CD4-positive, CD25-positive, alpha-beta regulatory T cell (primary cell): ENCODE data around the gene TMEM74B. TPM values are rescaled to one million over a fixed set of nuclear protein-coding genes. Genes with fewer than 3 reads are reported as not detected.
A peak's percentile ranks its signal among the peaks of the same experiment; 100 is the strongest.

Experiments
- ATAC-seq, 2 donors: fragments of 150-1000 bp; cut with Tn5 transposase; one replicate each; pipeline ENCODE4 v1.10.0; 2021; ENCODE audit warnings: low read depth in 2 of 2, moderate number of reproducible peaks in 2 of 2, moderate library complexity in 1 of 2
- DNase-seq, 3 donors: peaks; one replicate each; pipeline versions ENCODE4 v3.0.0 to v3.0.0-alpha.2; 2012 to 2022; ENCODE audit warnings: mixed read lengths in 1 of 3
- H3K27ac ChIP-seq: one replicate; pipeline ENCODE4 v1.7.0; 2013; ENCODE audit warnings: mild to moderate bottlenecking, low read length; ENCODE audit not compliant: insufficient read depth, poor library complexity, severe bottlenecking
- H3K27me3 ChIP-seq: one replicate; pipeline ENCODE4 v1.7.0; 2013; ENCODE audit warnings: low read length; ENCODE audit not compliant: control insufficient read depth, insufficient read depth
- H3K36me3 ChIP-seq: one replicate; pipeline ENCODE4 v1.7.0; 2013; ENCODE audit warnings: mild to moderate bottlenecking, low read length, moderate library complexity; ENCODE audit not compliant: control insufficient read depth, insufficient read depth
- H3K4me1 ChIP-seq: 2 replicates; pipeline ENCODE4 v1.7.0; 2013; ENCODE audit warnings: mild to moderate bottlenecking, low read length; ENCODE audit not compliant: insufficient read depth, control insufficient read depth, poor library complexity, severe bottlenecking
- H3K4me3 ChIP-seq: one replicate; pipeline ENCODE4 v1.7.0; 2013; ENCODE audit warnings: low read depth, mild to moderate bottlenecking, low read length, moderate library complexity
- H3K9me3 ChIP-seq, 2 experiments: 1 replicate in 1 of 2; 2 replicates in 1 of 2; pipeline ENCODE4 v1.7.0; 2013; ENCODE audit warnings: low read length in 2 of 2, mild to moderate bottlenecking in 1 of 2, moderate library complexity in 1 of 2; ENCODE audit not compliant: control insufficient read depth in 2 of 2
- H3K27ac Mint-ChIP-seq, 3 donors: one replicate each; pipeline ENCODE4 v1.8.0; 2020 to 2022; ENCODE audit warnings: mild to moderate bottlenecking in 3 of 3, mixed read lengths in 3 of 3, moderate library complexity in 2 of 3
- H3K27me3 Mint-ChIP-seq: one replicate; pipeline ENCODE4 v1.8.0; 2022; ENCODE audit warnings: mild to moderate bottlenecking, mixed read lengths
- H3K36me3 Mint-ChIP-seq: one replicate; pipeline ENCODE4 v1.8.0; 2020; ENCODE audit warnings: mixed read lengths
- H3K4me1 Mint-ChIP-seq, 4 donors: one replicate each; pipeline ENCODE4 v1.8.0; 2020 to 2022; ENCODE audit warnings: mixed read lengths in 4 of 4, mild to moderate bottlenecking in 1 of 4
- H3K4me3 Mint-ChIP-seq, 4 donors: one replicate each; pipeline ENCODE4 v1.8.0; 2020 to 2022; ENCODE audit warnings: mild to moderate bottlenecking in 4 of 4, mixed read lengths in 4 of 4, moderate library complexity in 3 of 4
- H3K9me3 Mint-ChIP-seq, 7 donors: one replicate each; pipeline ENCODE4 v1.8.0; 2020 to 2022; ENCODE audit warnings: mixed read lengths in 7 of 7, mild to moderate bottlenecking in 3 of 7, moderate library complexity in 2 of 7
- polyA plus RNA-seq, 4 donors: library from polyadenylated mRNA; unstranded; fragments of 300-500 nt; fragmentation: Illumina TruSeq; gene quantifications; one replicate each; pipeline ENCODE4 v1.2.3, GENCODE V29; 2021
- total RNA-seq: library from RNA; stranded (reverse); gene quantifications from one replicate; pipeline ENCODE4 v1.2.3, GENCODE V29; 2022

TMEM74B gene
- total and polyA plus RNA-seq, 5 donors from 2014 or later, result not detected

GRCh38 chr20:1185316-1185741, 548 bp upstream of the TMEM74B start:
- DNase-seq, result no peak
- Mint-ChIP-seq H3K9me3 (no peaks in the 10 kb centered on the region), H3K27me3 (peaks cover 37% of the 10 kb centered on the region), H3K4me3 (no peak overlapping the region), H3K36me3 (no peaks in the 10 kb centered on the region), H3K27ac (no peak overlapping the region), H3K4me1 (peaks cover 0 to 15% (median 8%) of the 10 kb centered on the region in 4 donors)
- no peaks in the 10 kb centered on the region for H3K36me3 ChIP-seq
- no peak for ATAC-seq
- H3K4me1 ChIP-seq, result peaks cover 9% of the 10 kb centered on the region
- H3K27me3 ChIP-seq, result peaks cover 11% of the 10 kb centered on the region
- H3K9me3 ChIP-seq, result no peaks in the 10 kb centered on the region
- no peak overlapping the region for H3K4me3 ChIP-seq
- no peak overlapping the region for H3K27ac ChIP-seq

GRCh38 chr20:1184260-1184637, 532 bp downstream of the TMEM74B start:
- peaks cover 0 to 15% (median 9%) of the 10 kb centered on the region in 4 donors for H3K4me1 Mint-ChIP-seq

DNA sequence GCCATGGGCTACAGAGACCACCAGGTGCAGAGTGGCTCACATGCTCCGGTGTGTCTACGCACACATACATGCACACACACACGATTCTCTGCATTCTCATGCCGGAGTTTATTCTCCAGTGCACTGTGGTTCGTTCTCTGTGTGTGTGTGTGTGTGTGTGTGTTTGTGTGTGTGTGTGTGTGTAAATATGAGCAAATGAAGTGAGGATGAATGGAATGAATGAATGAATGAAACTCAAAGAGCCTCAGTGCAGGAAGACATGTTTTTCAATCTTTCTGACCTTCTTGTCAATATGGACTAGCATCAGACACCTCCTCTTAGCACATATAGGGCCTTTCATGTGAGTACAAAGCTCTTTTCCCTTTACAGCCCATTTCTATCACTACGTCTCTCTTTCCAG, 1.6 kb downstream of the TMEM74B start:
- Mint-ChIP-seq H3K4me1 (peaks cover 0 to 15% (median 9%) of the 10 kb centered on the region in 4 donors), H3K27me3 (peaks cover 31% of the 10 kb centered on the region), H3K27ac (no peak overlapping the region), H3K4me3 (peak overlapping the region in 2 of 4 donors; percentile 49 to 64), H3K36me3 (no peaks in the 10 kb centered on the region), H3K9me3 (no peaks in the 10 kb centered on the region)
- peaks cover 9% of the 10 kb centered on the region for H3K4me1 ChIP-seq
- H3K36me3 ChIP-seq, result no peaks in the 10 kb centered on the region
- H3K27me3 ChIP-seq, result peaks cover 11% of the 10 kb centered on the region
- H3K4me3 ChIP-seq, result no peak overlapping the region
- no peak for ATAC-seq
- no peak overlapping the region for H3K27ac ChIP-seq
- no peak for DNase-seq
- no peaks in the 10 kb centered on the region for H3K9me3 ChIP-seq

More at GRCh38 chr20:1184260-1184637, 532 bp downstream of the TMEM74B start:
- H3K9me3 ChIP-seq, result no peaks in the 10 kb centered on the region
- peak overlapping the region in 1 of 3 donors; percentile 79 for H3K27ac Mint-ChIP-seq
- peaks cover 9% of the 10 kb centered on the region for H3K4me1 ChIP-seq
- H3K9me3 Mint-ChIP-seq, result no peaks in the 10 kb centered on the region
- no peaks in the 10 kb centered on the region for H3K36me3 ChIP-seq
- H3K36me3 Mint-ChIP-seq, result no peaks in the 10 kb centered on the region
- peaks cover 11% of the 10 kb centered on the region for H3K27me3 ChIP-seq
- peak overlapping the region; percentile 49 to 75 (median 67) for H3K4me3 Mint-ChIP-seq
- H3K4me3 ChIP-seq, result no peak overlapping the region
- H3K27ac ChIP-seq, result no peak overlapping the region
- DNase-seq, result no peak
- H3K27me3 Mint-ChIP-seq, result peaks cover 32% of the 10 kb centered on the region
- no peak for ATAC-seq

DNA sequence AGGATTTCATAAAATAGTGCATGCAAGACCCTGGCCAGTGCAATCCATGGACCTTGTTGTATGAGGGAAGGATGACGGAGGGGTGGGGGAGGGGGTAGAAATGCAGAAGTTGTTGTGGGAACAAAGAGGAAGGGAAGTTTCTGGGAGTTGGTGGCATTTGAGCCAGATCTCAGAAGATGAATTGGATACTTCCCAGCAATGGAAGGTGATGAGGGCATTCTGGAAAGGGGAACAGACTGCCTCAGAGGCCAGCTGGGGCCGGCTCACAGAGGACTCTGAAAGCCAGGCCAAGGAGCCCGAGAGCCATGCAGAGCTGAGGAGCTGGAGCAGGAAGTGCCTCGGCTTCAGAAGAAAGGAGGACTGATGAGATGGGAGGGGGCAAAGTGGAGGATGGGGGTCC, 2.7 kb downstream of the TMEM74B start:
- H3K36me3 Mint-ChIP-seq, result peaks cover 6% of the 10 kb centered on the region
- Histone ChIP-seq H3K36me3 (no peaks in the 10 kb centered on the region), H3K9me3 (no peaks in the 10 kb centered on the region), H3K27me3 (peaks cover 11% of the 10 kb centered on the region), H3K4me3 (no peak overlapping the region), H3K4me1 (peaks cover 9% of the 10 kb centered on the region), H3K27ac (no peak overlapping the region)
- no peaks in the 10 kb centered on the region for H3K9me3 Mint-ChIP-seq
- ATAC-seq, result no peak
- no peak for DNase-seq
- H3K4me1 Mint-ChIP-seq, result peaks cover 0 to 15% (median 9%) of the 10 kb centered on the region in 4 donors
- no peak overlapping the region for H3K27ac Mint-ChIP-seq
- peaks cover 31% of the 10 kb centered on the region for H3K27me3 Mint-ChIP-seq
- H3K4me3 Mint-ChIP-seq, result peak overlapping the region in 2 of 4 donors; percentile 14 to 19

DNA sequence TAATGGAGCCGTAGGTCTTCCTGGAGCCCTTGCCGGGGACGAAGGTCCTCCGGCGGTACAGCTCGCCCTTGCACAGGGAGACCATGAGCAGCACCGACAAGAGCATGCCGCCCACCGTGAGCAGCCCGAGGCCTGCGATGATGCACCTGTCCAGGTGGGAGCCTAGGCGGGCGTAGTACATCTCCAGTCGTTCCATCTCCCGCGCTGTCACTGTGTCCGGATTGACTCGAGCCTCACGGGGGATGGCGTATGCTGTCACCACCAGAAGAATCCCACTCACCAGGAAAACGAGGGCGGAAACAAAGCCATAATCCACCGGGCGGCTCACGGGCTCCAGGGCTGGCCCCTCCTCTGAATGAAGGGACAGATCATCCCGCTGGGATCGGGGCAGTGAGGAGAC, 3.8 kb downstream of the TMEM74B start:
- H3K27ac Mint-ChIP-seq, result no peak overlapping the region
- DNase-seq (no peak), ATAC-seq (no peak)
- H3K4me1 Mint-ChIP-seq, result peaks cover 0 to 11% (median 9%) of the 10 kb centered on the region in 4 donors
- peaks cover 14% of the 10 kb centered on the region for H3K36me3 Mint-ChIP-seq
- H3K9me3 Mint-ChIP-seq, result no peaks in the 10 kb centered on the region
- no peak overlapping the region for H3K27ac ChIP-seq
- H3K27me3 ChIP-seq, result peaks cover 8% of the 10 kb centered on the region
- H3K9me3 ChIP-seq, result no peaks in the 10 kb centered on the region
- H3K27me3 Mint-ChIP-seq, result peaks cover 28% of the 10 kb centered on the region
- H3K4me3 Mint-ChIP-seq, result no peak overlapping the region
- H3K36me3 ChIP-seq, result peaks cover 6% of the 10 kb centered on the region
- H3K4me1 ChIP-seq, result peaks cover 9% of the 10 kb centered on the region
- no peak overlapping the region for H3K4me3 ChIP-seq

- no peak overlapping the region for H3K27ac Mint-ChIP-seq
- peaks cover 16% of the 10 kb centered on the region for H3K27me3 Mint-ChIP-seq
- peaks cover 0 to 6% (median 1%) of the 10 kb centered on the region in 4 donors for H3K4me1 Mint-ChIP-seq
- Histone ChIP-seq H3K9me3 (no peaks in the 10 kb centered on the region), H3K27ac (no peak overlapping the region), H3K36me3 (peaks cover 13% of the 10 kb centered on the region), H3K4me1 (no peaks in the 10 kb centered on the region), H3K27me3 (peaks cover 2% of the 10 kb centered on the region), H3K4me3 (no peak overlapping the region)
- H3K36me3 Mint-ChIP-seq, result peaks cover 31% of the 10 kb centered on the region
- no peak for DNase-seq
- H3K4me3 Mint-ChIP-seq, result no peak overlapping the region
- ATAC-seq, result no peak
- no peaks in the 10 kb centered on the region for H3K9me3 Mint-ChIP-seq
These were observed 6.2 kb downstream of the TMEM74B start for GRCh38 chr20:1178623-1179022.

GRCh38 chr20:1178103-1178502, 6.7 kb downstream of the TMEM74B start:
- Mint-ChIP-seq H3K36me3 (peaks cover 36% of the 10 kb centered on the region), H3K27me3 (peaks cover 11% of the 10 kb centered on the region), H3K27ac (no peak overlapping the region), H3K4me3 (no peak overlapping the region), H3K9me3 (no peaks in the 10 kb centered on the region), H3K4me1 (peaks cover 0 to 6% (median 0%) of the 10 kb centered on the region in 4 donors)
- no peaks in the 10 kb centered on the region for H3K9me3 ChIP-seq
- no peak overlapping the region for H3K27ac ChIP-seq
- no peak for DNase-seq
- no peaks in the 10 kb centered on the region for H3K4me1 ChIP-seq
- H3K27me3 ChIP-seq, result no peaks in the 10 kb centered on the region
- ATAC-seq, result no peak
- H3K4me3 ChIP-seq, result no peak overlapping the region
- H3K36me3 ChIP-seq, result peaks cover 13% of the 10 kb centered on the region

- no peaks in the 10 kb centered on the region for H3K27me3 ChIP-seq
- H3K9me3 Mint-ChIP-seq, result no peaks in the 10 kb centered on the region
- peaks cover 40% of the 10 kb centered on the region for H3K36me3 Mint-ChIP-seq
- ATAC-seq (no peak), DNase-seq (no peak)
- H3K27ac ChIP-seq, result no peak overlapping the region
- no peak overlapping the region for H3K4me3 ChIP-seq
- peaks cover 10% of the 10 kb centered on the region for H3K27me3 Mint-ChIP-seq
- no peak overlapping the region for H3K4me3 Mint-ChIP-seq
- H3K4me1 ChIP-seq, result no peaks in the 10 kb centered on the region
- H3K27ac Mint-ChIP-seq, result no peak overlapping the region
- H3K4me1 Mint-ChIP-seq, result peaks cover 0 to 6% (median 0%) of the 10 kb centered on the region in 4 donors
- no peaks in the 10 kb centered on the region for H3K9me3 ChIP-seq
- H3K36me3 ChIP-seq, result peaks cover 15% of the 10 kb centered on the region
These were observed 7.1 kb downstream of the TMEM74B start for GRCh38 chr20:1177680-1178079.
